HL-60 (cell line): ENCODE results near the gene PMVK.
A peak's percentile ranks its signal among the peaks of the same experiment; 100 is the strongest.

Experiments
- DNase-seq, 2 experiments: peaks; one replicate each; pipeline ENCODE4 v3.0.0-alpha.2; 2010 to 2020; ENCODE audit warnings: low read depth in 1 of 2, low spot score in 1 of 2
- H3K27ac ChIP-seq: fragments of 250-450 bp; sonication (Bioruptor Pico); replicated peaks from 2 replicates; pipeline ENCODE4 v1.5.1; 2020; ENCODE audit warnings: mild to moderate bottlenecking, moderate library complexity
- H3K27me3 ChIP-seq: fragments of 250-450 bp; sonication (Bioruptor Pico); 2 replicates; pipeline ENCODE4 v1.5.1; 2021; ENCODE audit warnings: mild to moderate bottlenecking, moderate library complexity; ENCODE audit not compliant: insufficient read depth, poor library complexity, severe bottlenecking
- H3K4me3 ChIP-seq: replicated peaks from 2 replicates; pipeline ENCODE4 v1.5.1; 2011; ENCODE audit warnings: mild to moderate bottlenecking, control low read depth, low read length; ENCODE audit not compliant: insufficient read depth
- CTCF ChIP-seq: IDR thresholded peaks from one replicate; pipeline ENCODE4 v1.5.1; 2011; ENCODE audit warnings: low read length, control low read depth, inconsistent platforms; ENCODE audit not compliant: insufficient read depth
- GABPA ChIP-seq: IDR thresholded peaks from 2 replicates; pipeline ENCODE4 v1.6.1; 2012; ENCODE audit warnings: low read depth
- POLR2AphosphoS5 ChIP-seq: IDR thresholded peaks from 2 replicates; pipeline ENCODE4 v1.6.1; 2012; ENCODE audit warnings: low read depth
- REST ChIP-seq: IDR thresholded peaks from 2 replicates; pipeline ENCODE4 v1.6.1; 2012; ENCODE audit warnings: low read depth; ENCODE audit not compliant: insufficient replicate concordance
- SPI1 ChIP-seq: IDR thresholded peaks from 2 replicates; pipeline ENCODE4 v1.6.1; 2012; ENCODE audit warnings: low read depth, mild to moderate bottlenecking, borderline replicate concordance
- long read RNA-seq: library from polyadenylated mRNA; unstranded; transcript quantifications from one replicate; pipeline ENCODE4 v2.0.0, GENCODE V29; 2020

The PMVK gene
- long read RNA-seq, transcript PMVK-201 (5 exons, 1,280 nt): major isoform, 132 of 137 reads
- long read RNA-seq, partial matches to known transcripts: 1 of 137 reads
- long read RNA-seq, other reads (novel, unspliced or antisense): 4 of 137 reads

DNA sequence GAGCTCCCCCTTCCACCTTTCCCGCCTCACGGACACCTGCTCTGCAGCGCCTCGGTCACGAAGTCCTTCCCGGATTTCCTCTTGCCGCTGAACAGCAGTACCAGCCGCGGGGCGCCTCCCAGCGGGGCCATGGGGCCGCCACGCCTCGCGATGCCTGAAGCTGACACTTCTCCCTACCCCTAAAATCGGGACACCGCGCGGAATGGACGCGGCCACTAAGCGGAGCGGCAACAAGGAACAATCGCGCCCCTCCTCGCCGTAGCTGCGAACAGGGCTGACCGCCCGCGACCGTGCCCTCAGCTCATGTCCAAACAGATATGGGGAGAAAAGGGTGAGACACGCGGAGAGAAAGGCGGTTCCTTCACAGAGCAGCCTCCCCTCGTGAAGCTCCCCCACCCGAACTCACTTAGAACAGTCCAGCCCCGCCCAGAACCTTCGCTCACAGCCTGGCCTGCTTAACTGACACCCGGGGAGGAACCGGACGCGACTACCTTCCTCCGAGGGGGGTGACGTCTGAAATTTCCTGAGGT is at the start of gene PMVK:
Gene PMVK (minus strand): TSS at position 165 of the 530 bp plus-strand sequence. CDS start 34 bp downstream, at position 131.
- peak within 1 kb of the TSS; percentile 58 for H3K4me3 ChIP-seq
- H3K27me3 ChIP-seq: no peaks in the 10 kb centered on the region
- peak within 1 kb of the TSS; percentile 100 for H3K27ac ChIP-seq
- TF ChIP-seq CTCF: no peak
- TF ChIP-seq POLR2AphosphoS5: peak; percentile 85
- TF ChIP-seq REST: peak; percentile 67
- TF ChIP-seq GABPA: 0 out of 2 replicates have a peak, but pooled peaks have one; percentile 33
- peak; percentile 30; the same call in 1 of the 2 replicates for TF ChIP-seq SPI1
- peak; percentile 97 for DNase-seq

GRCh38 chr1:154983776-154984466 is 47.4 kb upstream of the PMVK start:
- Histone ChIP-seq H3K27me3 (no peaks in the 10 kb centered on the region), H3K27ac (peak overlapping the region; percentile 66), H3K4me3 (peak overlapping the region; percentile 83)
- TF ChIP-seq CTCF (no peak), REST (no peak)
- DNase-seq: no peak

DNA sequence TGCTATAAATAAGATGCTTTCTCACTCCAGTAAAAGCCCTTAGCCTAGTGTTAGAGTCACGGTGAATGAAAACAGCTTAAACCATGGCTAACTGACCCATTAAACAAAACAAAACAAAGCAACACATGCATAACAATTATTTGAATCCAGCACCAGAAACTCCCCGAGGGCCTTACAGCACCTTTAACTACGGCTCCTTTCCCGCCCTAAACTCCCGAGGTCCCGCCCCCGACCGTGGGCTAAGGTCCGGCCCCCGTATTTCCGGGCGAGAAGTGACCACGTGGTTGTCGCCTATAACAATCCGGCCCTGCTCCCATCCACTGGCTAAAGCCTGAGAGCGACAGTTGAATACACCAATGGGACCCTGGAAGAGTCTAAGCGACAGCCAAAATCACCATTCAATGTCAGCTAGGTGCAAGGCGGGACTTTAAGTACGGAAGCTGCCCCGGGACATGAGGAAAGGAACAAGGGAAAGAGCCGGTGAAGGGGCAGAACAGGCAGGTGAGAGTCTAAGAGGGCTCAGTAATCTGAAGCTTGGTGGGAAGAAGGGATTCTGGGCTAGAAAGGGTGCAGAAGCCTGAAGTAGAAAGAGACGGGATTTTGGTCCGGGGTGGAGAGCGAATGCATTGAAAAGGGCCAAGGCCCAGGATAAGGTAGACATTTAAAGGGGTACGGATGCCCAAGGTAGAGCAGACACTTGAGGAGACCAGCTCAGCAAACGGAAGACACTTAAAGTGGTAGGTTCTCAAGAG is 46.6 kb upstream of the PMVK start, which contains the start of gene FLAD1:
Gene FLAD1 (plus strand): TSS at position 448 of the 752 bp plus-strand sequence. CDS start 351 bp downstream, outside the sequence.
- DNase-seq: peak; percentile 100
- Histone ChIP-seq H3K4me3 (peak within 1 kb of the TSS; percentile 83), H3K27ac (peak within 1 kb of the TSS; percentile 69), H3K27me3 (no peaks in the 10 kb centered on the region)
- TF ChIP-seq POLR2AphosphoS5: peak; percentile 37; the same call in 1 of the 2 replicates
- TF ChIP-seq CTCF: no peak
- TF ChIP-seq REST: no peak
- TF ChIP-seq SPI1: peak; percentile 46; the same call in 1 of the 2 replicates
- TF ChIP-seq GABPA: peak; percentile 91
